ENCODE measurements around the gene HS3ST2.

HS3ST2 gene

DNA sequence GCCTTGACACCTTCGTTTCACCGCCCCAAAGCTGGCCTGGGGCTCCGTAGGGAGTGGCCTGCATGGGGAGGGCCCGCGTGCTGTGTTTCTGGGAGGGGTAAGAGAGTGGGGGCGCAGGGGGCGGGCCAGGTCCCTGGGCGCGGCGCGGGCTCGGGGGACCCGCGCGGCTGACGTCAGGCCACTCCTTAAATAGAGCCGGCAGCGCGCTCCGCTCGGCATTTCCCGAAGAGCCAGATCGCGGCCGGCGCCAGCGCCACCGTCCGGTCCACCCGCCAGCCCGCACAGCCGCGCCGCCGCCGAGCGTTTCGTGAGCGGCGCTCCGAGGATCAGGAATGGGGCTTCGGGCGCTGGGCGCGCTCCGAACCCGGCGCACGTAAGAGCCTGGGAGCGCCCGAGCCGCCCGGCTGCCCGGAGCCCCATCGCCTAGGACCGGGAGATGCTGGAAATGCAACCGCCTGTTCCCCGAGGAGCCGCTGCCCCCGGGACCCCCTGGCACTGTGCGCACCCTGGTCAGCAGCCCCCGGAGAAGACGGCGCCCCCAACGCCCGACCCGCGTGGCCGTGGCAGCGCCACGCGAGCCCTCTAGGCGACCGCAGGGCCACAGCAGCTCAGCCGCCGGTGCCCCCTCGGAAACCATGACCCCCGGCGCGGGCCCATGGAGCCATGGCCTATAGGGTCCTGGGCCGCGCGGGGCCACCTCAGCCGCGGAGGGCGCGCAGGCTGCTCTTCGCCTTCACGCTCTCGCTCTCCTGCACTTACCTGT lies at the start of gene HS3ST2:
Gene HS3ST2, plus strand, starts transcription at position 215 of the 763 bp plus-strand sequence. Its CDS starts 449 bp downstream, at position 664.
- peak; percentile 3 for DNase-seq

DNA sequence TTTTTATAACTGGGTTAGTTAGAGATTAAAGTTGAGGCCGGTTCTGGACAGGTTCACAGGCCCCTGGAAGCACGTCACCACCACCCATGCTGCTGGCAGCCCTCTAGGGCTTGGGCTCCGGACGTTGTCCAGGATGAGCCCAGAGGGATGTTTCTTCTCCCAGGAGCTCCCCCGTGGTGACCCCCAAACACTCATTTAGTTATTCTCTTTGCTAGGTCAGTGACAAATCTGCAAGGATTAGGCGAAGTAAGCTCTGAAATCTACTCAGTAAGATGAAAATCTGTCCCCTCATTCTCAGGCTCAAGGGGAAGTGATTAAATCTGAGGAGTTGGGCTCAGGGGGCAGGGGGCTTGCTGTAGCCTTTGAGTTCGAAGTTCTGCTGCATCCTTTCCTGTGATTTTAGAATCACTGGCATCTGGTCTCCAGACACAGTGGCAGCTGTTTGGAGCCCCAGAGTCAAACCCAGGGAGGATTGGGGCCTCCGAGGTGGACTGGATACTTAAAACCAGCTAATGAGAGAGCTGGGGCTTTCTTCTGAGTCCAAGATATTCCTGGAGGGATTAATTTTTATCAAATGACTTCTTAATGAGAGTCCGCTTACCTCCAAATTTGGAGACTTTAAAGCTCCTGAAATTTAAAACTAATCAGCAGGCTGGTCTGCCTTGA lies 49.2 kb upstream of the HS3ST2 start:
- DNase-seq, result no peak

DNA sequence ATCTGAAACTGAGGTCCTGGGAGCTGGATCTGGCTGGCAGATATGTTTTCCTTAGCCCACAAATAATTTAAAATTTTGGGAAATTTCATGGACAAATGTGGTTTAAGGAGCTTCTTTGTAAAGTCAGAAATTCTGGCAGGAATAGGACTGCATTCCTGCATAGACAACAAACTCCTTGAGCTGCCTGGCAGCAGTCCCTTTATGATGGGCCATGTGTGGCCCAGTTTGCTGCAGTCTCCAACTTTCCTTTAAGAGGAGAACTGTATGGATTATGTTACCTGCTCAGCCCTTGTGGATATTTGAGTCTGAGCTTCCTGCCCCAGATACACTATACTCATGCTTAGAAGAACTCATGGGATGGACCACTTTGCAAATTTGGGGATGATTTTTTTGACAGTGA lies 48.5 kb upstream of the HS3ST2 start:
- no peak for DNase-seq

DNA sequence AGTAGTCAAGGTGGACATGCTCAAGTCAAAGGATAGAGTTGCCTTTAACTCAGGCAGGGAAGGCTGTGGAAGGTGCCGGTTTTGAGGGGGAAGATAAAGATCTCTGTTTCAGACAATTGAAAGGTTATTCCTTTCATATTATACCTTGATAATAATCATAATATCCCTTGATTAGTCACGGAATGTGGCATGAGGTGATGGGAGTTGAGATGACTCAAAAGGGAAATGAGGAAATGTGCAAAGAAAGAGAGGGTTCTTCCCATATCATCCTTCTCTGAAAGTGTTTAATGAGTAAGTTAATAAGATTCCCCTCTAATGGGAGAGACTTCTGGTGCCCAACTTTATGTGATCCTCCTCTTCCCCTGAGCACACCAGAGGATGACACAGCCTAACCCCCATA lies 43.1 kb upstream of the HS3ST2 start:
- no peak for DNase-seq

DNA sequence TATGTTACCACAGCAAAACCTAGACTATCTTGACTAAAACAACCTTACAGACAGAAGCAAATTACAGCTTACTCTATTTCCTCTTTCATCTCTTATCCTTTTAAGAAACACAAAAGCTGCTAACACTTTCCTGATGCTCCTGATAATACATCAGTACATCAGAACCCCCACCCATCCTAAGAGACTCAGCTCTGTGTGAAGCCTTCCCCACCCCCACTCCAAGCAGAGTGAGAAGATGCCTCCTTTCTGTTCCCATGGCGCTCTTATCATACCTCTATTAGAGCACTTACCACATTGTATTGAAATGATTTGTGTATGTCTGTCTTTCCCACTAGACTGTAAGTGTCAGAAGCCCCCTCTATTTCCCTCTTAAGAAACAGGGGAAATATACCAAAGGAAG lies 42.4 kb upstream of the HS3ST2 start:
- DNase-seq, result no peak

DNA sequence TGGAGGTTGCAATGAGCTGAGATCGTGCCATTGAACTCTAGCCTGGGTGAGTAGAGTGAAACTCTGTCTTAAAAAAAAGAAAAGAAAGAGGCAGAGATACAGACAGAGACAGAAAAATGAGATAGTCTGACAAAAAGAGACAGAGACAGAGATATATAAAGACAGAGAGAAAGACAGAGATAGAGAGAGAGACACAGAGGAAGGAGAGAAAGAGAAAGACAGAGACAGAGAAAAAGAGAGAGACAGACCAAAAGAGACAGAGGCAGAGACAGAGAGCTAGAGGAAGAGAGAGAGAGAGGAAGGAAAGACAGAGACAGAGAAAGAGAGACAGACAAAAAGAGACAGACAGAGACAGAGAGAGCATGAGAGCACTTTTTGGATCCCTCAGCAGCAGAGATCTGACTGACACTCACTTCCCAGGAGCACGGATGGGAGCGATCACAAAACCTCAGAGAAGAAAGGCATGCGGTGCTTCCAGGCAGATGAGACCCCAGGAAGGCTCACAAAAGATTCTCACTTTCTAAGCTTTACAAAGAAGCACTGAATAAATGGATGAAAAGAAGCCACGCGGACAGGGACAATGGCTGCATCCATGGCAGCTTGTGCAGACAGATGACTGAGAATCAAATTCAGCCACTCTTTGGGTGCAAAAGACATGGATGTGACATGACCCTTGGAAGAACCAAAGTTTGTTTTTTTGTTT lies 38.6 kb upstream of the HS3ST2 start:
- no peak for DNase-seq

DNA sequence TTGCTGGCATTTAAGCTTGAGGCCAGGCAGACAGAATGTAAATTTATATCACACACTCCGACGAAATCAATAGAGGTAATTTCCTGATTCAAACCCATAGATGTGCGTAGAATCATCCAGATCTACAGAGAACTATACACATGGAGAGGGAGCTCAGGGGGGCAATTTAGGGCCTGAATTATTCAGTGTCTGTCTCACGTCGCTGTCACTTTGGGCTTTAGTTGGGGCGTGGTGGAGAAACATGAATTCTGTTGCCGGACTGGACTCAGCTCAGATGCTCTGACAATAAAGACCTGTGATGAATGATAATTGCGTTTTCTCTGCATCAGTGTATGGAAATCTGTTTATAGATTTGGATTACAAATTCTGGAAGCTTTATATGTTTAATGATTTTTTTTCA lies 32.5 kb upstream of the HS3ST2 start:
- DNase-seq, result no peak

DNA sequence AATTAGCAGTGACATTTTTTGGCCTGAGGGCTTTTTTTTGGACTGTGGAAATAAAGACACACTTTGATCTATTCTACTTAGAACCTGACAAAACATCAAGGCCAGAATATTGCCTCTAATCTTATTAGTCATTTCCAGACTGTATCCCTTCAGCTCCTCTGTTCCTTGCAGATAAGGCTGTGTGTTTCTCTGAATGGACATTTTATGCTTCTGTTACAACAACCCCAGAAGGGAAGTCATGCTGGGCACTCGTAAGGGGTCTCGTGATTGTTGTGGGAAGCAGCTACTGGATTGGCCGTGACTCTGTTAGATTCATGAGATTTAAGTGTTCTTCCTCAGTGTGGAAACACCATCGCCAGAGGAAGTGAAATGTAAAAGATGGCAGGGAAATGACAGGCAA lies 31.6 kb upstream of the HS3ST2 start:
- no peak for DNase-seq

DNA sequence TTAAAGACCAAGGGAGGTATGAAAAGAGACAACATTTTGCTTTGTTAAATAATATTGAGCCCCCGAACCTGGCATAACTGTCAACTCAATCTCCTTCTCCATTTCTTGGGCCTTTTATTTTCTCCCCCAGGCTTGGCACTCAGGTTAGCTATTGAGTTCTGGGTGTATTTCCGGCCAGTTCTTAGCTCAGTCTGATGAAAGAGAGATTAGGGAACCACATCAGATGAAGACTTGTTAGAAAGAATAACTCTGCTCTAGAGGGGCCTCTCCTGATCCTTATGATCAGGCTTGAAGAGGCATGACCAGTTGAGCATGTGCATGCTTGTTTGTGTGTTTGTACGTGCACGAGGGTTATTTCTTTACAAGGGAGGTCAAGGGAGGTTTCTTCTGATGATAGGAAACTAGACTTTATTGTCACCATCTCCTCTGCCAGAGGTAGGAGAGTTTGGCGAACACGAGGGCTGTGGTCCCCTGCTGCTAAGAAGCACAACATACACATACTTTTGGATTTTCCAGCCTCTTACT lies 29.2 kb upstream of the HS3ST2 start:
- DNase-seq, result no peak

DNA sequence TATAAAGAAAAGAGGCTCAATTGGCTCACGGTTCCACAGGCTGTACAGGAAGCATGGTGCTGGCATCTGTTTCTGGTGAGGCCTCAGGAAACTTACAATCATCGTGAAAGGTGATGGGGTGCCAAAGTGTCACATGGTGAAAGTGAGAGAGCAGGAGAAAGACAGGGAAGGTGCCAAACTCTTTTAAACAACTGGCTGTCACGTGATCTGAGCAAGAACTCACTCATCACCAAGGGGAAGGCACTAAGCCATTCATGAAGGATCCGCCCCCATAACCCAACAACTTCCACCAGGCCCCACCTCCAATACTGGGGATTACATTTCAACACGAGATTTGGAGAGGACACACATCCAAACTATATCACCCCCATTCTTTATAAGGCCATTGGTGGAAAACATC lies 28.4 kb upstream of the HS3ST2 start:
- no peak for DNase-seq

DNA sequence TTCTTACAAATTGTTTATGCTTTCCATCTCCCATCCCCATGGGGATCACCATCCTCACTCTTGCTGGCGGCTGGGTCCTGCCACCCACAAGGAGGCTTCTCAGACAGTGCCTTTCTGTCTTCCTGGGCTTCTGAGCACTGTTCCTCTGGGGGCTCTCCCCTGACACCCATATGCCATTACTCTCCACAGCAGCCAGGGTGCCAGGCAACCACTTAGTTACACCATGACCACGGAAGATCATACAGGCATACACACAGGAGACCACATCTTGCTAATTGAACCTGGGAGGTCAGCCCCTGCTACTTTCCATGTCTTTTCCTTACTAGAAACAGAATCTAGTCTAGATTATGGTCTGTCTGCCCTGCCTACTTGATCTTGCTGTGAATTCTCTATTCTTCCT lies 27.7 kb upstream of the HS3ST2 start:
- no peak for DNase-seq

DNA sequence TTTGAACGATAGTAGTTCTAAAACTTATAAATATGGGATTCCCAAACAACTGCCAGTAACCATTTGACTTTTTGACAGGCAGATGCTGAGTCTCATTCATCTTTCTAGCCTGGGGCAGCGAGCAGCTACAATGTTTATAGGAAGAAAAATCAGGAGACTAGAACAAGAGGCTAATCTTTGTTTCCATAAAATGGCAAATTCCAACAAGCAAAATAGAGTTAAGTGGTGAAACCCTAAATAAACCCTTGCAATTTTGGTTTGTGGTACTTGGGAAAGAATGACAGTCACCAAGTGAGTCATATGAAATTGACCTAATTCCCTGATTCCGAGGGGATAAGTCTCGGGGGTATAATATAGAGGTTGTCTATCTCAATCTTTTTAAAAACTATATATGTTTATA lies 27.3 kb upstream of the HS3ST2 start:
- no peak for DNase-seq

DNA sequence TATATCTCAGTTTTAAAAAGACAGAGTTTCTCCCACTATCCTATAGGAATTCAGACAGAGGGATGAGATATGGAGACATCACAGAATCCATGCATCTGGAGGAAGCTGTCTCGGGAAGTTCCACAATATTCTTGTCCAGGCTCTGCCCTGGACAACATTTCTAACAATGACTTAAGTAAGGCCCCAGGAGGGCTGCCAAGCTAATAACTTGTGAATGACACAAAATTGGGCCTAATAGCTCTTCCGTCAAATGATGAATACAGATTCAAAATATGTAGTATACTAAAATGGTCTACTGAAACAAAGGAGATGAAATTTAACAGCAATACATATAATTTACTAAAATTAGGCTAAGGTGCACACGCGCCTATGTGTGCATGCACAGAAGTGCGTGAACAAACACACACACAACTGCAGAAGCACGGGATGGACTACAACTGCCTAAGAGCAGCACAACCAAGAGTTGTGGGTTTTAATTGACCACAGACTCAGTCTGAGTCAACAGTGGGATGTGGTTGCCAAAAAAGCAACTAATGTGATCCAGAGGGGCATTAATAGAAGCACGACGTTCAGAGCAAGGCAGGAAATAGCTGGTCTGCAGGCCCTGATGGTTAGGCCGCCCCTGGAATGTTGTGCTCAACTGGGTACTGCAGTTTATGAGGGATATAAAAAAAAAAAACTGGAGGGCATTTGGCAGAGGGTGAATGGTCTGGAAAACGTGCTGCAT lies 26.3 kb upstream of the HS3ST2 start:
- peak; percentile 42 for DNase-seq

DNA sequence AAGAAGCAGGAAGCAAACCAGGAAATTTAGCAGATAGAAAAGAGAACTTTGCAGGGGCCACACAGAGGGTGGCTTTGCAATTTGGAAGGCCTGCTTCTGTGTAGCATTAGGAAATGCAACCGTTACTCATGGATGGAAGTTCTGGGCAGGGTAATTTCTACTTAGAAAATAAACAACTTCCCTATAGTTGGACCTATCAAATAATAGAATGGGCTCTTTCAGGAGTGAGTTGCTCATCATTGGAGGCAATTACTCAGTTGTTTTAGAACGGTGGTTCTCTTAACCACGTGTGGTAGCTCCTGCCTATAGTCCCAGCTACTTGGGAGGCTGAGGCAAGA lies 25.8 kb upstream of the HS3ST2 start:
- no peak for DNase-seq

DNA sequence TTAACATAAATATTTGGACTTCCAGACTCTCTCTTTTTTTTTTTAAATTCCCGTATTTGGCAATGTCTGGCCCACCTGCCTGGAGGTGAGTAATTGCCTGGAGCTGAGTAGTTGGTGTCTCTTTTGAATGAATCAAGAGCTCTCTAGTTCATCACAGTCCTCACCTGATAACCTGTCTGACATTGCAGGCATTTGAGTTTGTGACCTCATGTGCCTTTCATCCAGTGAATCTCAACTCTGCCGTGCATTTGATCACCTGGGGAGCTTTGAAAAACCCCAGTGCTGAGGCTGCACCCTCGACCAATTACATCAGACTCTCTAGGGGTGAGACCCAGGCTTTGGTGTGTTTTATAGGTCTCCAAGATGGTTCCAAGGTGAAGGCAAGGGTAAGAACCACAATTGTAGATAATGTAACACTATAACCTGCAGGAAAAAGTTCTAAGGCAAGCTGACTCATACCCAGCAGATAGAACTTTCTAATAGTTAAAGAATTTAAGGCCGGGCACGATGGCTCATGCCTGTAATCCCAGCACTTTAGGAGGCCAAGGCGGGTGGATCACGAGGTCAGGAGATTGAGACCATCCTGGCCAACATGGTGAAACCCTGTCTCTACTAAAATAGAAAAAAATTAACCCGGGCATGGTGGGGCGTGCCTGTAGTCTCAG lies 24.5 kb upstream of the HS3ST2 start:
- DNase-seq, result no peak

DNA sequence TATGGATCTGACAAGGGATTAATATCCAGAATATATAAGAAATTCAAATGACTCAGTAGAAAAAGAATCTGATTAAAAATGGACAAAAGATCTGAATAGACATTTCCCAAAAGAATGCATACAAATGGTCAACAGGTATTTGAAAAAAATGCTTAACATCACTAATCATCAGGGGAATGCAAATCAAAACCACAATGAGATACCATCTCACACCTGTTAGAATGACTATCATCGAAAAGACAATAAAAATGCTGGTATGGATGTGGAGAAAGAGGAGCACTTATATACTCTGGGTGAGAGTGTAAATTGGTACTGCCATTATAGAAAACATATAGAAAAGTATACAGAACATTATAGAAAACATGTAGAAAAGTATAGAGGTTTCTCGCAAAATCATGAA lies 16.4 kb upstream of the HS3ST2 start:
- no peak for DNase-seq

DNA sequence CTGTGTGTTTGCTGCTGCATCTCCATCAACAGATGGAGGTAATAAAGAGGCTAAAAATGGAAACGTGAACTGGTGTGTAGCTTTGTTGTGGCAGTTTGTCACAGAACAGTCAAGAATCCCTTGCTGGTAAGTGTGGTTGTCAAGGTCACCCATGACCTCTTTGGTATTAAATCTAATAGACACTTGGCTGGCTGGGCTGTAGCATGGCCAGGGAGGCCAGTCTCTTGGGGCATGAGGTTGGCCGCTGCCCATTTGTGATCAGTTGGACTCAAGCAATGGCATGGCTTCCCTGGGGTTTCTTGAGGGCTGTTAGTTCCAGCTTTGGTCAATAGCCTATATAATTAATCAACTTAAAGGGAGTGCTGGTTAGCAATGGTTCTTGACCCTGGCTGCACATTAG lies 14.8 kb upstream of the HS3ST2 start:
- no peak for DNase-seq

DNA sequence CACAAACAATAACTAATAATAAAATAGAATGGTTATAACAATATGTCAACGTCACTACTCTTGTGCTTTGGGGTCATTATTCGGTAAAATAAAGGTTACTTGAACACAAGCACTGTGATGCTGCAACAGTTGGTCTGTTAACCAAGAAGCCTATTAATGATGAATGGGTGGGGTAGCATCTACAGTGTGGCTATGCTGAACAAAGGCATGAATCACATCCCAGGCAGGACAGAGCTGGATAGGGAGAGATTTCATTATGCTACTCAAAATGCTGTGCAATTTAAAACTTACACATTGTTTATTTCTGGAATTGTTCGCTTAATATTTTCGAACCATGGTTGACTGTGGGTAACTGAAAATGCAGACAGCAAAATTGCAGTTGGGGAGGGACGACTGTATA lies 9.1 kb upstream of the HS3ST2 start:
- DNase-seq, result no peak

DNA sequence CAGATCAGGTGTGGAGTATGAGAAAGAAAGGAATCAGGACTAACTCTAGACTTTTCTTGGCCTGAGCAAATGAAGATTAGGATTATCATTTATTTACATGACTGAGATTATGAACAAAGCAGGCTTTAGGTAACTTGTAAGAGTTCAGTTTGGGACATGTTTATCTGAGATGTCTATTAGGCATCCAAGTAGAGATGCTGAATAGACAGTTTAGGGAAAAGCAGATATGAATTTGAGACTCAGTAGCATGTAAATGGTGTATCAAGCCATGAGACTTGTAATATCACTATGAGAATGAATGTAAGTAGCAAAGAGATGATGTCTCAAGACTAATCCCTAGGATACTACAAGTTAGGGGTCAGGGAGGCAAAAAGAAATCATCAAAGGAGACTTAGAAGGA lies 8.6 kb upstream of the HS3ST2 start:
- no peak for DNase-seq

DNA sequence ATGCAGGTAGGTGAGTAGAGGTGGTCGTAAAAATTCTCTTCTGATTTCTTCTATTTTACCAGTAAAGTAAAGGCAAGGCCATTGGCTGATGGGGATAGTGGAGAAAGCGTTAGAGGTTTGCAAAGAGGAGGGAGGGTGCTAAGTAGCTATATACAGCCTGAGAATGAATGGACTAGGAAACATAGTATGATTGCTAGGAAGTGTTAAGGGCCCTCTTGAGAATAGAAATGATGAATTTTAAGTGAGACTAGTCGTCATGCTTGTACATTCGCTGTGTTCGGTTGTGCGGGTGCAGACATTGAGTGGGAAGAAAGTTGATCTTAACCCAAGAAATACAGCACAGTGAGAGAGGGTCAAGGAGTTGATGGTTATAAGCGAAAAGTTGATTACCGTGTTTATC lies 7.2 kb upstream of the HS3ST2 start:
- DNase-seq, result no peak

DNA sequence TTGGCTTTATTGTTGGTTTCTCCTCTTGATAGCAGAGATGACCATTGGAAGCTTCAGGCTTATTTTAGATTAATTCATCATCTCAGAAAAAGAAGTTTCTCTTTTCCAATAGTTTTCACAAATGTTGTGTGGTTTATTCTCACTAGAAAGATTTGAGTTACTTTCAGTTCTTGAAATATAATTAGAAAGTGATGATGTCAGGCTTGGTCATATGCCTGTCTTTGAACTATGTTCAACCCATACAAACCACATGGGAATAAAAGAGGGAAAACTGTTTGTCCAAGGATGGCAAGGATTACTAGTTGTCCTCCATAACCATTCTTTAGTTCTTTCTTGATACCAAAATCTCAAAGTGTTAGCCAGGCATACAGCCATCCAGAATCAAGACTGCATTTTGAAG lies 3.7 kb upstream of the HS3ST2 start:
- DNase-seq, result no peak

DNA sequence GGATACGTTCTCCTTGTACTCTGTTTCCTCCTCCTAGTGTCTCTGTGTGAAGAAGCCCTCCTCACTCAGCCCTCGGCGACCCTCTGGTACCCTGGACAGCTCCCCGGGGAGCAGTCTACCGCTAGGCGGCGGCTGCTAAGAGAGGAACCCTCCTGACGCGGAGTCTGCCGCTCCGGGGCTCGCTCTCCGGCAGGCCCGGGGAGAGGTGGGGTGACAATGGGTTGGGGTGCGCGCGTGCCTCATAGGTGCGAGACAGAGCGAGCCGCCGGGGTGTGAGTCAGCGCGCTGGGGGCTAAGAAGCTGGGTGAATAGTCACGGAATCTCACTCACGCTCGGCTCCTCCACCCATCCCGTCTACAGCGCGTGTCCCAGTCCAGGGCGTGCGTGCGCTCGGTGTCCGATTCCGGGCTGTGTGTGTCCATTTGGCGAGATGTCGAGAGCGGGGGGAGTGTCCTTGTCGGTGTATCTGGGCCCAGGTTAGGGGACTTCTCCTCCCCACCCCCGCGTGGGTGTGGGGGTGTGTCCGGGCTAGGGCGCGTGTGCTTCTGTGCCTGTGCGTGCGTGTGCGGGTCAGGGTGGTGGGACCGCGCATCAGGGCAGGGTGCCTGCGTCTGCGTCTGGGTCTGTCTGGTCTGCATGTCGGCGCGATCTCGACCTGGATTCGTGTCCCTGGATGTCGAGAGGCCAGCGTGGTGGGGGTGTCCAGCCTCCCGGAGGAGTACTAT lies 577 bp upstream of the HS3ST2 start:
- no peak for DNase-seq

Data from NCI-H2029 treated with DMSO at 0.1 percent for 48 hours (cell line).